HG03457 (cell line): ENCODE results near the gene CHRND.

ENCODE experiments used
- ATAC-seq: cut with Tn5 transposase; IDR thresholded peaks from one replicate; pipeline ENCODE4 v1.9.1; 2021; ENCODE audit warnings: moderate number of reproducible peaks; ENCODE audit not compliant: unreplicated experiment

The CHRND gene

DNA sequence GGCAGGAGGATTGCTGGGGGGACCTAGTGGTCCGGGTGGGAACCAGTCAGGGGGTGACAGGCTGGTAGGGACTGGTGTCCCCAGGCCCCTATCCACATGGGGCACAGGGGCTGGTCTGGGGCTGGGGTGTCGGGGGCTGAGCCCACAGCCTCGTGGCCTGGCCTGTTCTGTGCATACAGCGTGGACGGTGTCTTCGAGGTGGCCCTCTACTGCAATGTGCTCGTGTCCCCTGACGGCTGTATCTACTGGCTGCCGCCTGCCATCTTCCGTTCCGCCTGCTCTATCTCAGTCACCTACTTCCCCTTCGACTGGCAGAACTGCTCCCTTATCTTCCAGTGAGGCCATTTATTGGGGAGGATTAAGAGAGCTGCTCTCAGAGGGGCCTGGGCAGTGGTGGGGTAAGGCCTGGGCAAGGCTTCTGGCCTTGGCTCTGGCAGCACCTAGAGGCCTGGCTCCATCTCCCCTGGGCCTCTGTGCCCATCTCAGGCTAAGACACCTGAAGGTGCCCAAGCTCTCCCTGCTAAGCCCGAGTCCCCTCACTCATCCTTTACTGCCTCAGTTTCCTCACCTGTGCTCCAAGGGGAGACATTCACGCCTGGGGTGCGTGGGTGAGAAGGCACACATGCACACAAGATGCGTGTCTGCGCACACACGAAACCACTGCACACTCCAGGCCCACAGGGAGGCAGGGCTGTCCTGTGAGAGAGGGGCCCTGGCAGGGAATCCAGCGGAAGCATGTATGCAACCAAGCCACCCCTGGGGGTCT lies 15.4 kb downstream of the CHRND start:
- ATAC-seq = no peak

DNA sequence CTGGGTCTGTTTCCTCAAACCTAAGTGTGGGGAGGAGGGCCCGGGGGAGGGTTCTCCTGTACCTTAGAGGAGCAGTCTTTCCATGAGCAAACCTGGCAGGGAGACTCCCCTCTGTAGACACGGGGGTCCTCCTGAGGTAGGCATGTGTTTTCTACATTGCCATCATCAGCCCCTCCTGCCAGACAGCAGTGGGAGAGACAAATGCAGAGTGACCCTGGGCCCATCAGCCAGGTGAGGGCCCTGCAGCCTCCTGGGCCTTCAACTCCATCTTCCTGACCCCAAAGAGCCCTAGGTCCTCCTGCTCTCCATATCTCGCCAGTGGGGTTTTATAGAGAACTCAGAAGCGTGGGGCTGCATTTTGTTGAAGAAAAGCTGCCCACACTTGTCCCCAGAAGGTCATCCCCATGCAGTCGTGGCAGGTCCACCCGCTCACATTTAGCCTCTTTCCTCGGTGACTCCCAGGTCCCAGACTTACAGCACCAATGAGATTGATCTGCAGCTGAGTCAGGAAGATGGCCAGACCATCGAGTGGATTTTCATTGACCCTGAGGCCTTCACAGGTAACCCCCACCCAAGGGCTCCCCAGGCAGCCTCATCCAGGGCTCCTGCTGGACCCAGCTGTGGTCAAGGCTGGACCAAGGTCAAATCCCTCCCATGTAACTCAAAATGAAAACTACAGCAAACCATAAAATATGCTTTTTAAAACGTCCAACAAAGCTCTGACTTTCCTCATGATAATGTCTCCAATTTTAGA lies 16.2 kb downstream of the CHRND start:
- ATAC-seq = no peak

DNA sequence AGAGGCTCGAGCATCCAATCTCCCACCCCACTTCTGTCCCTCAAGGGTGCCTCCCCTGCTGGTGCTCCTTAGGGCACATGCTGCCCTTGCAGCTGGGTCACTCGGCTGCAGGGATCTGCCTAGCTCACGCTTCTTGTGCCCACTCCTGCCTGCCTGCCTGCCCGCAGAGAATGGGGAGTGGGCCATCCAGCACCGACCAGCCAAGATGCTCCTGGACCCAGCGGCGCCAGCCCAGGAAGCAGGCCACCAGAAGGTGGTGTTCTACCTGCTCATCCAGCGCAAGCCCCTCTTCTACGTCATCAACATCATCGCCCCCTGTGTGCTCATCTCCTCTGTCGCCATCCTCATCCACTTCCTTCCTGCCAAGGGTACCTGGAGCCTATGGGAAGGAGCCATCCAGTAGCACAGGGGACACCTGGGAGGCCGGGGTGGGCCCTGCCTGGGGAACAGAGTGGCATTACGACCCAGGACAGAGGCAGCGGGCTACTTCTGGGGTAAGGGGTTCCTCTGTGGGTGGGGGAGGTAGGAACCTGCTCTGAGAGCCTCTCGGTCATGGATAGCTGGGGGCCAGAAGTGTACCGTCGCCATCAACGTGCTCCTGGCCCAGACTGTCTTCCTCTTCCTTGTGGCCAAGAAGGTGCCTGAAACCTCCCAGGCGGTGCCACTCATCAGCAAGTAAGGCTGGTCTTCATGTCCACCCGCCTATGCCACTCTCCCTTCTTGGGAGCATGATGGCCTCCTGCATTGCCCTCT lies 16.9 kb downstream of the CHRND start:
- ATAC-seq = no peak

- no peak for ATAC-seq
These were observed 17.5 kb downstream of the CHRND start for GRCh38 chr2:232543491-232543890.

DNA sequence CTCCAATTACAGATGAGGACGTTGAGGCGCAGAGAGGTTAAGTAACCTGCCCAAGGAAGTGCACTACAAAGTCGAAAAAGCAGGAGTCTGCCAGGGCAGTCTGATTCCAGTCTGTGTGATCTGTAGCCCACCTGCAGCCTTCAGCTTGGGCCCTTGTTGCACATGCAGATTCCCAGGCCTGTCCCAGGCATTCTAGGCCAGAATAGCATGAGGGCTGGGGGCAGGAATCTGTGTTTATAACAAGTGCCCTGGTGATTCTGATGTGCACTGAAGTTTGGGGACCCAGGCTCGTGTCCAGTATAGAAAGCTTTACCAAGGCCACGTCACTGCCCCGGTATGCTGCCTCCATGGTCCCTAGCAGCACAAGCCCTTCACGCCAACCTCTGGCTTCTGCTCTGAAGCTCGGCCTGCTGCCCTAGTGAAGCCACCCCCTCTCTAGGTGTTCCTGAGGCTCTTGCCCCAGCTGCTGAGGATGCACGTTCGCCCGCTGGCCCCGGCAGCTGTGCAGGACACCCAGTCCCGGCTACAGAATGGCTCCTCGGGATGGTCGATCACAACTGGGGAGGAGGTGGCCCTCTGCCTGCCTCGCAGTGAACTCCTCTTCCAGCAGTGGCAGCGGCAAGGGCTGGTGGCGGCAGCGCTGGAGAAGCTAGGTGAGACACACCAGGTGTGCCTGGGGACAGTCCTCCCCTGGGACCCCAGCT lies 18.1 kb downstream of the CHRND start:
- ATAC-seq = no peak

GRCh38 chr2:232544674-232545073 lies 18.7 kb downstream of the CHRND start:
- ATAC-seq = no peak

GRCh38 chr2:232545511-232546375 lies 19.8 kb downstream of the CHRND start:
- ATAC-seq = no peak

GRCh38 chr2:232547991-232548390 lies 22.0 kb downstream of the CHRND start:
- no peak for ATAC-seq

GRCh38 chr2:232549655-232550353 lies 23.8 kb downstream of the CHRND start:
- no peak for ATAC-seq

DNA sequence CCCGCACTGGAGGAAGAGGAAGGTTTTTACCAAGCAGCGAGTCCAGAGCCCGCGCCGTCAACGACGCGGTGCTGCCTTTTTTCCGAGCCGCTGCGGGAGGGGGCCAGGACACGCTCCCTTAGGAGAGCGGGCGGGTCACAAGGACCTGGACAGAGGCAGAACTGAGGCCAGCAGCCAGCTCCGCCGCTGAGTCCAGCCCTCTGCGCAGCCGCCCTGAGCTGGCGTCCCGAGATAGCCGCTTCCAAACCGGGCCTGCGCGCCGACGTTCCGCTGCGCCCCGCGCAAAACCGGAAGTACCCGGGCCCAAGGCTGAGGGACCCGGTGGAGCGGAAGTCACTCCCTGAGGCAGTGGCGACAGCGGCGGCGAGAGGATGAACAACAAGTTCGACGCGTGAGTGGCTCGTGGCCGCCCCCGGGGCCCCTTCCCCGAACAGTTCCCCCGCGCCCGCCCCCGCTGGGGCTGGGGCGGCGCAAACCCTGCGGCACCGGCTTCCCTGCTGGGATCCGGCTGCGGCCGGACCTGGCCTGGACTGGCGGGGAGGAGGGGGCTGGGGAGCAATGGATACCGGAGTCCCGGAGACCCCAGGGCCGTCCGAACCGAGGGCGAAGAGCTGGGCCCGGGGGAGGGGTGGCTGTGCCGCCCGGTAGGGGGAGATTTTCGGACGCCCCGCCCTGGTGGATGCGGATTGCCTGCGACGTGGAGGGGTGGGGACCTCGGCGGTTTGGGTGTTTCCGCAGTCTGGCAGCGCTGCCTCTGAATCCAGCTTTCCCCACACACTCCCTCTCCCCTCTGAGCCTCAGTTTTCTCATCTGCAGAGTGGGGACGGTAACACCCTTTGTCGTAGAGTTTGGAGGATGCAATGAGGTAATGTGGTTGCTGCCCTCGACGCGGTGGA lies 24.6 kb downstream of the CHRND start, which contains the start of the genes EIF4E2 and TIGD1:
Gene EIF4E2 (plus strand): TSS at position 336 of the 896 bp plus-strand sequence. CDS start 36 bp downstream, at position 372.
Gene TIGD1 (minus strand): TSS at position 204 of the 896 bp plus-strand sequence. CDS start 675 bp downstream, outside the sequence.
- ATAC-seq = peak; percentile 75

GRCh38 chr2:232551250-232551638 lies 25.3 kb downstream of the CHRND start:
- ATAC-seq = no peak

DNA sequence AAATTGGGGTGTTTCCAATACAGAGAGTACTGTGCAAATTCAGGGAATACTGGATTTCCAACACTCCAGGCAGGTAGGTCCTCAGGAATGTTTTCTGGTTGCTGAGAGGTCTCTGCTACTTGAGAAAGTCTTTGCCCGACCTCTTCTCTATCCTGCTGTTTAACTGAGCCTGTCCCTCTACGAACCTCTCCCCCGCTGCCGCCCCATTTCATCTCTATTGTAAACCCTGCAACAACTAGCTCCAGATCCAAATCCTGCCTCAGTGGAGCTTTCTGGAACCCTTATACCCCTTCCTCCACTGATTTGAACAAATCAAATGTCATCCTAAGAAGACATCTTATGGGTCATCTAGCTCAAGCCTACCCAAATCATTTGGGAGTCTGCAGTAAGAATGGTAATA lies 25.8 kb downstream of the CHRND start:
- no peak for ATAC-seq

DNA sequence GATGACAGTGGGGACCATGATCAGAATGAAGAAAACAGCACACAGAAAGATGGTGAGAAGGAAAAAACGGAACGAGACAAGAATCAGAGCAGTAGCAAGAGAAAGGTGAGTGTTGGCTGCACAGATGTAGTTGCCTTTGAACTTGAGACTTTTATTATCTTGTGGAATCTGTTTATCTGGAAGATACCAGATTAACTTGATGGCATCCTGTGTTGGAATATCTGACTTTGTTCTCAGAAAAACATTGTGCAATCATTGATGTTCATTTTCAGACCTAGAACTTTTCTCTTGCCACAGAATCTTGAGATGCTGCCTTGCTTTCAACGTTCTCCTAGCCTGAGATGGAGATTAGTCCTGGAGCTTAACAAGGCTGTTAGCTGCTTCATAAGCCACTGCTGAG lies 30.5 kb downstream of the CHRND start:
- no peak for ATAC-seq

DNA sequence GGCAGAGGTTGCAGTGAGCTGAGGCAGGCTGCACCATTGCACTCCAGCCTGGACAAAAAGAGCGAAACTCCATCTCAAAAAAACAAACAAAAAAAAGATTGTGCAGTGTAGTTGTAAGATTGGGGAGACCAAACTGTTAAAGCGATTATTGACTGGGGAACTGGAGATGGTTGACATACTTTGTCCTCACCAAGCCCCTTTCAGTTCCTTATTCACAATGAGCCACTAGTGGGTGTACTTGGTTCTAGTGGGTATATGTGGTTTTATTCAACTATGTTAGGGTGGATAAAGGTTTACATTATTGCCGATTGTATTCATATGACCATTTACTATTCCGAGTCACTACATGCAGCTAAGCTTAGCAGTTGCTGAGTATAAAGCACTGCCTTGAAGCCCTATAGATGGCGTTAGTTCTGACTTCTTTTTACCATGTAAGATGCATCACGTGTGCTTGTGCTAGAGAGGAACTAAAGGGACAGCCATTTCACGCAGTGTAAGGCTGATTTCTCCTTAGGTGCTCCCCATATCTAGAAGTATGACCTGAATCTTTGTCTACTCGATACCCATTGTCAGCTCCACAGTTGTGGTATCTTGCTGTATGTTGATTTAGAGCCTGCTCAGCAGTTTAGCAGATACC lies 36.7 kb downstream of the CHRND start:
- ATAC-seq = no peak

DNA sequence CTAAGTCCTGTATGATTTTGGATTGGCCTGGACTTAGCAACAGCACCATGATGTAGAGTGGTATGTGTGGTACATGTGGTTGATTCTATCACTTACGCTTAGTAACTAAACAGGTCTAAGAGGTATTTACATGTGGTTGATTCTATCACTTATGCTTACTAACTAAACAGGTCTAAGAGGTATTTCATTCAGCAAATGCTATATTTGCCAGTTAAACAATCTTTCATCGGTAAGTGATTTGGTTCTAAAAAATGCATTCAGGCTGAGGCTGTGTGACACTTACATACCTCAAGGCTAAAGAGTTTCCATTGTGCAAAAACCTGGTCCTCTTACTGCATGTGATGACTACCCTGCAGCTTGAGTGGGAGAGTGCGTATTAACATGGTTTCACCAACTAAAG lies 37.6 kb downstream of the CHRND start:
- ATAC-seq = no peak

DNA sequence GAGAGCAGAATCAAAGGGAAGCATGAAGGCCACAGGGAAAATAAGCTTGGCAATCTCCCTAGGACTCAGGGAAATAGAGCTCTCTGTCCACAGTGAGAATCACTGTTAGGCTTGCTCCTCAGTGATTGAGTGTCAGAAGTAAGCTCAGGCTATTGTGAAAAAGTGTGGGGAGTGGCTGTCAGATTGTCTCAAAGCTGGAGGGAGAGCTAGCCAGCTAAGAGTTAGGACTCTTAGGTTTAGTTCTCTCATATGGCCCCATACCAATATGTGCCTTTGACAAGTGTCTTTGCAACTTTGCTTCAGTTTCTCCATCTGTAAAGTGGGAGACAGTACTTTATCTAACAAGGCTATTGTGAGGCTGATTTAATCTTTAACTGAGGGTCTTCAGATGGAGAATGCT lies 41.8 kb downstream of the CHRND start:
- ATAC-seq = no peak

GRCh38 chr2:232568161-232568560 lies 42.2 kb downstream of the CHRND start:
- no peak for ATAC-seq

- ATAC-seq = no peak
These were observed 43.6 kb downstream of the CHRND start for GRCh38 chr2:232569541-232569940.
